ENCODE measurements around the gene PLEKHO1. TPM values are rescaled to one million over a fixed set of nuclear protein-coding genes. Genes with fewer than 3 reads are reported as not detected.

PLEKHO1 gene
- total and polyA plus RNA-seq, 2 donors (not counting 1 experiment from before 2014, with no cell fraction given) = 48.3 to 65.6 TPM

Other genes starting within 250 kb of the PLEKHO1 start
- 17.5 and 39.6 TPM in 2 replicates for gene SV2A, start 232.1 kb upstream of the PLEKHO1 start, total RNA-seq
- 26.8 and 35.8 TPM in 2 replicates for gene SV2A, start 232.1 kb upstream of the PLEKHO1 start, polyA plus RNA-seq
- 8.0 and 9.9 TPM in 2 replicates for gene SF3B4, start 222.1 kb upstream of the PLEKHO1 start, total RNA-seq
- gene SF3B4, start 222.1 kb upstream of the PLEKHO1 start, polyA plus RNA-seq = 29.9 and 41.2 TPM in 2 replicates
- gene MTMR11, start 213.0 kb upstream of the PLEKHO1 start, total RNA-seq = 5.6 and 14.0 TPM in 2 replicates
- 14.5 and 17.5 TPM in 2 replicates for gene MTMR11, start 213.0 kb upstream of the PLEKHO1 start, polyA plus RNA-seq
- gene OTUD7B, start 139.2 kb upstream of the PLEKHO1 start, total RNA-seq = 14.1 and 17.3 TPM in 2 replicates
- gene OTUD7B, start 139.2 kb upstream of the PLEKHO1 start, polyA plus RNA-seq = 10.1 and 12.6 TPM in 2 replicates
- gene VPS45, start 82.1 kb upstream of the PLEKHO1 start, total RNA-seq = 30.6 and 42.6 TPM in 2 replicates
- 43.2 and 50.0 TPM in 2 replicates for gene VPS45, start 82.1 kb upstream of the PLEKHO1 start, polyA plus RNA-seq
- gene ANP32E, start 86.2 kb downstream of the PLEKHO1 start, total RNA-seq = 17.5 and 24.6 TPM in 2 replicates
- gene ANP32E, start 86.2 kb downstream of the PLEKHO1 start, polyA plus RNA-seq = 22.4 and 29.2 TPM in 2 replicates
- not detected in 2 replicates for gene CA14, start 107.9 kb downstream of the PLEKHO1 start, total RNA-seq
- 0.08 TPM in 1 of 2 replicates, not detected in the other for gene CA14, start 107.9 kb downstream of the PLEKHO1 start, polyA plus RNA-seq
- 81.4 and 84.7 TPM in 2 replicates for gene APH1A, start 119.1 kb downstream of the PLEKHO1 start, total RNA-seq
- gene APH1A, start 119.1 kb downstream of the PLEKHO1 start, polyA plus RNA-seq = 125 and 136 TPM in 2 replicates
- 32.0 and 36.5 TPM in 2 replicates for gene C1orf54, start 122.9 kb downstream of the PLEKHO1 start, total RNA-seq
- 16.3 and 42.8 TPM in 2 replicates for gene C1orf54, start 122.9 kb downstream of the PLEKHO1 start, polyA plus RNA-seq
- gene CIART, start 132.6 kb downstream of the PLEKHO1 start, total RNA-seq = 5.1 and 10.4 TPM in 2 replicates
- 15.3 and 15.4 TPM in 2 replicates for gene CIART, start 132.6 kb downstream of the PLEKHO1 start, polyA plus RNA-seq
- gene MRPS21, start 143.9 kb downstream of the PLEKHO1 start, total RNA-seq = 53.7 and 54.7 TPM in 2 replicates
- gene MRPS21, start 143.9 kb downstream of the PLEKHO1 start, polyA plus RNA-seq = 74.1 and 82.2 TPM in 2 replicates
- 32.6 and 37.0 TPM in 2 replicates for gene PRPF3, start 171.6 kb downstream of the PLEKHO1 start, total RNA-seq
- 25.6 and 28.8 TPM in 2 replicates for gene PRPF3, start 171.6 kb downstream of the PLEKHO1 start, polyA plus RNA-seq
- 6.7 and 12.1 TPM in 2 replicates for gene RPRD2, start 214.2 kb downstream of the PLEKHO1 start, total RNA-seq
- gene RPRD2, start 214.2 kb downstream of the PLEKHO1 start, polyA plus RNA-seq = 13.4 and 16.7 TPM in 2 replicates

Data from fibroblast of lung (primary cell).